HCT116 (cell line): Measurements from ENCODE around the gene AAMDC. TPM values are rescaled to one million over a fixed set of nuclear protein-coding genes. Genes with fewer than 3 reads are reported as not detected.
A peak's percentile ranks its signal among the peaks of the same experiment; 100 is the strongest.
"Not testable (repeated sequence)": the region's sequence is repeated elsewhere in the genome, so short reads cannot be mapped to it uniquely, and the experiment has no call there.

Experiments
- ATAC-seq: fragments of 200-7000 bp; cut with Tn5 transposase; 2 replicates; pipeline ENCODE4 v1.9.1; 2020; ENCODE audit warnings: mild to moderate bottlenecking, moderate library complexity
- BruUV-seq: library from RNA; stranded (reverse); fragments of 400-500 nt; replicated peaks from 2 replicates; lab custom pipeline; 2021; lab: Mats Ljungman, UMichigan
- CTCF ChIA-PET: fragments of 300-600 bp; sonication (Branson Sonifier 250); formaldehyde crosslinking; loops from one replicate; lab custom pipeline; 2021; ENCODE audit warnings: antibody characterized with exemption; lab: Charles Lee
- POLR2A ChIA-PET: fragments of 300-600, 350-600 bp; sonication (Branson Sonifier 250); formaldehyde crosslinking; loops from one replicate; lab custom pipeline; 2021; ENCODE audit warnings: antibody characterized with exemption; lab: Charles Lee
- RAD21 ChIA-PET, 2 experiments: fragments of 300-600 bp; sonication (Branson Sonifier 250); formaldehyde crosslinking; loops; one replicate each; lab custom pipeline; 2023; ENCODE audit warnings: low total read pairs in 2 of 2; ENCODE audit not compliant: uncharacterized antibody in 2 of 2, unreplicated experiment in 2 of 2, low non-redundant PET in 1 of 2; lab: Charles Lee
- DNase-seq: peaks from one replicate; pipeline ENCODE4 v3.0.0-alpha.2; 2010; ENCODE audit warnings: low read depth, low spot score
- H2AFZ ChIP-seq: fragments of 200-600 bp; shearing (Covaris generic), sonication (generic); 2 replicates; pipeline ENCODE4 v1.6.1; 2017; ENCODE audit warnings: low read depth, mixed run types, mixed read lengths, antibody characterized with exemption, low read length; ENCODE audit not compliant: poor library complexity, severe bottlenecking
- H3K27ac ChIP-seq: 2 replicates; pipeline ENCODE4 v1.5.1; 2012; ENCODE audit warnings: low read depth, low read length
- H3K27me3 ChIP-seq: fragments of 200-600 bp; sonication (generic); 2 replicates; pipeline ENCODE4 v1.6.1; 2016; ENCODE audit warnings: mixed run types, low read length, mixed read lengths; ENCODE audit not compliant: insufficient read depth
- H3K36me3 ChIP-seq, 2 experiments: fragments of 200-500 bp in 1 of 2; fragments of 200-600 bp in 1 of 2; sonication (Bioruptor generic) in 1 of 2; sonication (generic) in 1 of 2; 2 replicates each; pipeline versions ENCODE4 v1.5.1 to v1.6.1; 2014 to 2016; ENCODE audit warnings: low read length in 2 of 2, inconsistent platforms in 1 of 2, mixed read lengths in 1 of 2, mixed run types in 1 of 2; ENCODE audit not compliant: insufficient read depth in 2 of 2, control insufficient read depth in 1 of 2
- H3K4me1 ChIP-seq, 2 experiments: fragments of 200-600 bp in 1 of 2; sonication (generic) in 1 of 2; 2 replicates each; pipeline versions ENCODE4 v1.5.1 to v1.6.1; 2012 to 2017; ENCODE audit warnings: low read length in 2 of 2, inconsistent platforms in 1 of 2, mild to moderate bottlenecking in 1 of 2, mixed read lengths in 1 of 2, mixed run types in 1 of 2, moderate library complexity in 1 of 2; ENCODE audit not compliant: insufficient read depth in 2 of 2, control insufficient read depth in 1 of 2
- H3K4me2 ChIP-seq: fragments of 200-600 bp; sonication (generic); 2 replicates; pipeline ENCODE4 v1.6.1; 2017; ENCODE audit warnings: mixed run types, low read length, mixed read lengths
- H3K4me3 ChIP-seq, 2 experiments: fragments of 200-600 bp in 1 of 2; sonication (generic) in 1 of 2; replicated peaks in 1 of 2; 2 replicates each; pipeline ENCODE4 v1.5.1; 2011 to 2016; ENCODE audit warnings: low read length in 2 of 2, control low read depth in 1 of 2, low read depth in 1 of 2, mild to moderate bottlenecking in 1 of 2, mixed read lengths in 1 of 2, mixed run types in 1 of 2
- H3K79me2 ChIP-seq: fragments of 200-600 bp; sonication (generic); 2 replicates; pipeline ENCODE4 v1.6.1; 2017; ENCODE audit warnings: mild to moderate bottlenecking, mixed run types, low read length, moderate library complexity, mixed read lengths; ENCODE audit not compliant: insufficient read depth
- H3K9ac ChIP-seq: fragments of 200-600 bp; sonication (generic); 2 replicates; pipeline ENCODE4 v1.6.1; 2016; ENCODE audit warnings: low read length, mixed read lengths
- H3K9me2 ChIP-seq: fragments of 200-600 bp; sonication (generic), shearing (Covaris generic); 2 replicates; pipeline ENCODE4 v1.6.1; 2017; ENCODE audit warnings: mixed run types, mild to moderate bottlenecking, moderate library complexity; ENCODE audit not compliant: insufficient read depth
- H3K9me3 ChIP-seq, 2 experiments: fragments of 200-500 bp in 1 of 2; fragments of 200-600 bp in 1 of 2; sonication (Bioruptor generic) in 1 of 2; sonication (generic) in 1 of 2; 2 replicates each; pipeline ENCODE4 v1.6.1; 2014 to 2017; ENCODE audit warnings: low read length in 2 of 2, mixed read lengths in 2 of 2, inconsistent platforms in 1 of 2, low read depth in 1 of 2, mild to moderate bottlenecking in 1 of 2, mixed run types in 1 of 2, moderate library complexity in 1 of 2; ENCODE audit not compliant: control insufficient read depth in 1 of 2, insufficient read depth in 1 of 2
- H4K20me1 ChIP-seq: fragments of 200-600 bp; sonication (generic), shearing (Covaris generic); 2 replicates; pipeline ENCODE4 v1.6.1; 2017; ENCODE audit warnings: mixed run types, mild to moderate bottlenecking, moderate library complexity; ENCODE audit not compliant: insufficient read depth
- intact Hi-C: fragments of 100-400 bp; cut with micrococcal nuclease; formaldehyde crosslinking; loops from 2 replicates; pipeline ENCODE4 v1.10.0; 2022
- total RNA-seq: library from RNA; stranded (reverse); gene quantifications from one replicate; pipeline ENCODE4 v1.2.1, GENCODE V29; 2021; ENCODE audit not compliant: unreplicated experiment

AAMDC gene
- total RNA-seq, 1 experiment from 2014 or later = 11.2 TPM

GRCh38 chr11:77889045-77889444 is 68.1 kb downstream of the AAMDC start:
- intact Hi-C loops, ATAC-seq, H3K27ac ChIP-seq, H3K9me2 ChIP-seq, H3K9me3 ChIP-seq, BruUV-seq, H2AFZ ChIP-seq, DNase-seq, H3K27me3 ChIP-seq, CTCF ChIA-PET, H3K36me3 ChIP-seq, H3K4me3 ChIP-seq, H4K20me1 ChIP-seq, H3K79me2 ChIP-seq, H3K4me1 ChIP-seq, H3K4me2 ChIP-seq, H3K9ac ChIP-seq, POLR2A ChIA-PET, RAD21 ChIA-PET: not testable (repeated sequence)

GRCh38 chr11:77890100-77890614 is 69.2 kb downstream of the AAMDC start:
- H3K79me2 ChIP-seq, intact Hi-C loops, DNase-seq, H3K4me2 ChIP-seq, RAD21 ChIA-PET, H3K4me3 ChIP-seq, H3K9me3 ChIP-seq, ATAC-seq, H4K20me1 ChIP-seq, H3K27ac ChIP-seq, H2AFZ ChIP-seq, H3K9me2 ChIP-seq, CTCF ChIA-PET, H3K27me3 ChIP-seq, H3K9ac ChIP-seq, POLR2A ChIA-PET, H3K4me1 ChIP-seq, H3K36me3 ChIP-seq: not testable (repeated sequence)
- BruUV-seq = TSS peak; percentile 27

- DNase-seq, H3K9me3 ChIP-seq, H3K27me3 ChIP-seq, intact Hi-C loops, H3K79me2 ChIP-seq, BruUV-seq, H3K4me3 ChIP-seq, POLR2A ChIA-PET, ATAC-seq, H3K9ac ChIP-seq, H3K36me3 ChIP-seq, H4K20me1 ChIP-seq, H3K27ac ChIP-seq, RAD21 ChIA-PET, H3K4me2 ChIP-seq, H2AFZ ChIP-seq, CTCF ChIA-PET, H3K9me2 ChIP-seq, H3K4me1 ChIP-seq: not testable (repeated sequence)
Observed at GRCh38 chr11:77890619-77891056, 69.7 kb downstream of the AAMDC start.

GRCh38 chr11:77891256-77891655 is 70.3 kb downstream of the AAMDC start:
- H3K36me3 ChIP-seq, H3K27me3 ChIP-seq, H4K20me1 ChIP-seq, H3K4me1 ChIP-seq, H2AFZ ChIP-seq, H3K9ac ChIP-seq, DNase-seq, H3K9me2 ChIP-seq, H3K79me2 ChIP-seq, H3K4me3 ChIP-seq, POLR2A ChIA-PET, RAD21 ChIA-PET, H3K4me2 ChIP-seq, H3K27ac ChIP-seq, intact Hi-C loops, H3K9me3 ChIP-seq, BruUV-seq, CTCF ChIA-PET, ATAC-seq: not testable (repeated sequence)
